ENCODE measurements around the gene ZP1.

ZP1 gene

GRCh38 chr11:60867871-60868681, 734 bp downstream of the ZP1 start:
- no peaks in the 10 kb centered on the region for H3K27me3 ChIP-seq (ENCODE audit: low read depth, low read length)
- H3K36me3 ChIP-seq (ENCODE audit: control insufficient read depth in 1 of 2, insufficient read depth in 2 of 2, low read length in 2 of 2): no peaks in the 10 kb centered on the region
- no peak overlapping the region for H3K4me3 ChIP-seq (ENCODE audit: low read depth in 1 of 2, low read length in 2 of 2)
- no peaks in the 10 kb centered on the region for H3K9me3 ChIP-seq (ENCODE audit: control insufficient read depth in 1 of 2, low read length in 2 of 2)
- no peak overlapping the region for H3K27ac ChIP-seq (ENCODE audit: low read length)
- peaks cover 8 to 15% of the 10 kb centered on the region in 2 donors for H3K4me1 ChIP-seq (ENCODE audit: control insufficient read depth in 1 of 2, insufficient read depth in 2 of 2, low read length in 2 of 2)

GRCh38 chr11:60868682-60869450, 1.5 kb downstream of the ZP1 start:
- Histone ChIP-seq H3K36me3 (ENCODE audit: control insufficient read depth in 1 of 2, insufficient read depth in 2 of 2, low read length in 2 of 2) (no peaks in the 10 kb centered on the region), H3K27me3 (ENCODE audit: low read depth, low read length) (no peaks in the 10 kb centered on the region), H3K4me3 (ENCODE audit: low read depth in 1 of 2, low read length in 2 of 2) (no peak overlapping the region), H3K4me1 (ENCODE audit: control insufficient read depth in 1 of 2, insufficient read depth in 2 of 2, low read length in 2 of 2) (peaks cover 8 to 15% of the 10 kb centered on the region in 2 donors), H3K9me3 (ENCODE audit: control insufficient read depth in 1 of 2, low read length in 2 of 2) (no peaks in the 10 kb centered on the region), H3K27ac (ENCODE audit: low read length) (no peak overlapping the region)

- Histone ChIP-seq H3K4me3 (ENCODE audit: low read depth in 1 of 2, low read length in 2 of 2) (no peak overlapping the region), H3K27me3 (ENCODE audit: low read depth, low read length) (no peaks in the 10 kb centered on the region), H3K4me1 (ENCODE audit: control insufficient read depth in 1 of 2, insufficient read depth in 2 of 2, low read length in 2 of 2) (peaks cover 8 to 15% of the 10 kb centered on the region in 2 donors), H3K9me3 (ENCODE audit: control insufficient read depth in 1 of 2, low read length in 2 of 2) (no peaks in the 10 kb centered on the region), H3K36me3 (ENCODE audit: control insufficient read depth in 1 of 2, insufficient read depth in 2 of 2, low read length in 2 of 2) (no peaks in the 10 kb centered on the region), H3K27ac (ENCODE audit: low read length) (no peak overlapping the region)
These were observed 2.1 kb downstream of the ZP1 start for GRCh38 chr11:60869451-60869825.

DNA sequence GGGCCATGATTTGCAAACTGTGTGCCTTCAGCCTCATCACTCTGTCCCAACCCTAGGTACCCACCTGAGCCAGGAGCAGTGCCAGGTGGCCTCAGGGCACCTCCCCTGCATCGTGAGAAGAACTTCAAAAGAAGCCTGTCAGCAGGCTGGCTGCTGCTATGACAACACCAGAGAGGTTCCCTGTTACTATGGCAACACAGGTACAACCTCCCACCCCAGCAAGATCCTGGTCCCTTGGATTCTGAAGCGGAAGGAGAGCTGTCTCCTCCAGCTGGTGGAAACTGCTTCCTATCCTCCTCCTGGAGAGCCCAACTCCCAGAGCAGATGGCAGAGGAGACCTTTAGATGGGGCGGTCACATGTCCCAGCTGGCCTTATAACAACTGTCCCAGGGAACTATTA, 2.9 kb downstream of the ZP1 start:
- H3K4me3 ChIP-seq (ENCODE audit: low read depth in 1 of 2, low read length in 2 of 2): no peak overlapping the region
- no peaks in the 10 kb centered on the region for H3K36me3 ChIP-seq (ENCODE audit: control insufficient read depth in 1 of 2, insufficient read depth in 2 of 2, low read length in 2 of 2)
- peaks cover 8 to 15% of the 10 kb centered on the region in 2 donors for H3K4me1 ChIP-seq (ENCODE audit: control insufficient read depth in 1 of 2, insufficient read depth in 2 of 2, low read length in 2 of 2)
- no peaks in the 10 kb centered on the region for H3K27me3 ChIP-seq (ENCODE audit: low read depth, low read length)
- H3K9me3 ChIP-seq (ENCODE audit: control insufficient read depth in 1 of 2, low read length in 2 of 2): no peaks in the 10 kb centered on the region
- H3K27ac ChIP-seq (ENCODE audit: low read length): no peak overlapping the region

DNA sequence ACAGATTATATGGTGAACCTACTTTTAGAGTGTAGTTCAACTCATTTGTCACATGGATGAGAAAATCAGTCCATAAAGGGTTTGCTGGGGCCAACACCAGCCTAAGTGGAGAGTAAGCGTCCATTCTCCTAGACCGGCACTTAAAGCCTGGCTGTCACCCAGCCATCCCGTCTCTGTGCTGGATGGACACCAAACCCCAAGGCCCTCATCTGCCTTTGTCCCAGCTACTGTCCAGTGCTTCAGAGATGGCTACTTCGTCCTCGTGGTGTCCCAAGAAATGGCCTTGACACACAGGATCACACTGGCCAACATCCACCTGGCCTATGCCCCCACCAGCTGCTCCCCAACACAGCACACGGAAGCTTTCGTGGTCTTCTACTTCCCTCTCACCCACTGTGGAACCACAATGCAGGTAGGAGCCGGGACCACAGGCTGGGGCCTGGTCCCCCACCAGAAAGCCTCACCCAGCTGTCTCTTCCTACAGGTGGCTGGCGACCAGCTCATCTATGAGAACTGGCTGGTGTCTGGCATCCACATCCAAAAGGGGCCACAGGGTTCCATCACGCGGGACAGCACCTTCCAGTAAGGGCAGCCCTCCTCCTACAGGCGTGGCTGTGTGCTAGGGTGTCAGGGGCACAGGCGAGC, 3.5 kb downstream of the ZP1 start:
- Histone ChIP-seq H3K9me3 (ENCODE audit: control insufficient read depth in 1 of 2, low read length in 2 of 2) (no peaks in the 10 kb centered on the region), H3K36me3 (ENCODE audit: control insufficient read depth in 1 of 2, insufficient read depth in 2 of 2, low read length in 2 of 2) (no peaks in the 10 kb centered on the region), H3K4me1 (ENCODE audit: control insufficient read depth in 1 of 2, insufficient read depth in 2 of 2, low read length in 2 of 2) (peaks cover 8 to 15% of the 10 kb centered on the region in 2 donors), H3K27me3 (ENCODE audit: low read depth, low read length) (no peaks in the 10 kb centered on the region), H3K4me3 (ENCODE audit: low read depth in 1 of 2, low read length in 2 of 2) (no peak overlapping the region), H3K27ac (ENCODE audit: low read length) (no peak overlapping the region)

- Histone ChIP-seq H3K4me1 (ENCODE audit: control insufficient read depth in 1 of 2, insufficient read depth in 2 of 2, low read length in 2 of 2) (peaks cover 8 to 15% of the 10 kb centered on the region in 2 donors), H3K9me3 (ENCODE audit: control insufficient read depth in 1 of 2, low read length in 2 of 2) (no peaks in the 10 kb centered on the region), H3K27me3 (ENCODE audit: low read depth, low read length) (no peaks in the 10 kb centered on the region), H3K27ac (ENCODE audit: low read length) (no peak overlapping the region), H3K4me3 (ENCODE audit: low read depth in 1 of 2, low read length in 2 of 2) (no peak overlapping the region), H3K36me3 (ENCODE audit: control insufficient read depth in 1 of 2, insufficient read depth in 2 of 2, low read length in 2 of 2) (no peaks in the 10 kb centered on the region)
These were observed 4.2 kb downstream of the ZP1 start for GRCh38 chr11:60871378-60872061.

DNA sequence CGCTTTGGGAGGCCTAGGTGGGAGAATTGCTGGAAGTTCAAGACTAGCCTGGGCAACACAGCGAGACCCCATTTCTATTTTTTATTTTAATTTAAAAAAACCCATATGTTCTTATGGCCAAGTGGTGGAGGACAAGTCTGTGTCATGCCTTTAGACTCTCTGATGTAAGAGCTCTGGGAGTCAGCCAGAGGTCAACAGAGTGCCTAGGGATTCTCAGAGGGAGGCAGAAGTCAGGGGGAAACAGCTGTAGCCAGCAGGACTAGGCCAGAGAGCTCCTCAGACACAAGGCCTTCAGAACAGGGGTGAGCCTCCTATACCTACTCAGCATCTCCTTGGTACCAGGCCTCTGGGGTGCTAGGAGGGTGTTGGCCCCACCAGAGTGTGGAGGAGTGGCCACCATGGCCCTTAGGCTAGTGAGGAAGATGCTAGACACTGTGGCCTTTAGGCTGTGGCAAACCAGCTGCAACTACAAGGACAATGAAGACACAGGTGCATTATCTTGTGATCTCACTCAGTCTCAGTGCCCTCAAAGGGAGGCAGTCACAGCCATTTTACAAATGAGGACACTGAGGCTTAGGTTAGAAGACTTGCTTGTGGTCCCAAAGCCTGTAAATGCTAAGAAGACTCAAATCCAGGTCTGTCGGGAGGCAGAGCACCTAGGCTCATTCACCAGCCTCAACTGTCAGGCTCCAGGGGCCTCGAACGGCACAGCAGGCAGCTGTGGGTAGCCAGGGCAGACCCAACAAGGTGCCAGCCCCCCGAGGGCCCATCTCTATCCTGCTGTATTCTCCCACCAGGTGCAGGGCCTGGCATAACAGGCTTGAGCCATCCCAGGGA, 5.0 kb downstream of the ZP1 start:
- no peaks in the 10 kb centered on the region for H3K9me3 ChIP-seq (ENCODE audit: control insufficient read depth in 1 of 2, low read length in 2 of 2)
- no peaks in the 10 kb centered on the region for H3K27me3 ChIP-seq (ENCODE audit: low read depth, low read length)
- no peak overlapping the region for H3K27ac ChIP-seq (ENCODE audit: low read length)
- H3K4me1 ChIP-seq (ENCODE audit: control insufficient read depth in 1 of 2, insufficient read depth in 2 of 2, low read length in 2 of 2): peaks cover 8 to 15% of the 10 kb centered on the region in 2 donors
- H3K36me3 ChIP-seq (ENCODE audit: control insufficient read depth in 1 of 2, insufficient read depth in 2 of 2, low read length in 2 of 2): no peaks in the 10 kb centered on the region
- H3K4me3 ChIP-seq (ENCODE audit: low read depth in 1 of 2, low read length in 2 of 2): no peak overlapping the region

DNA sequence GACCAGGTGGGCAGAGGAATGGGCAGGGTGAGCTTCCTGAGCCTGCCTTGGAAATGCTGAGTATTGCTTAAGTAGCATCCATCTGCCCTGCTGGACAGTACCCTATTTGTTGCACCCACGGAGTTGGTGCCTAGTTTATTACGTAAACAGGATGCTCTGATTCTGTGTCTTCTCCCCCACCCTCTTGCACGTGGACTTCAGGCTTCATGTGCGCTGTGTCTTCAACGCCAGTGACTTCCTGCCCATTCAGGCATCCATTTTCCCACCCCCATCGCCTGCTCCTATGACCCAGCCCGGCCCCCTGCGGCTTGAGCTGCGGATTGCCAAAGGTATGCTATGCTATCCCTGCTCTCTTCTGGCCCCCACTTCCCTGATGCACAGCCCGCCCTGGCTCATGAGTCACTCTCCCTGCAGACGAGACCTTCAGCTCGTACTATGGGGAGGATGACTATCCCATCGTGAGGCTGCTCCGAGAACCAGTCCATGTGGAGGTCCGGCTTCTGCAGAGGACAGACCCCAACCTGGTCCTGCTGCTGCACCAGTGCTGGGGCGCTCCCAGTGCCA, 5.7 kb downstream of the ZP1 start:
- Histone ChIP-seq H3K4me1 (ENCODE audit: control insufficient read depth in 1 of 2, insufficient read depth in 2 of 2, low read length in 2 of 2) (peaks cover 8 to 15% of the 10 kb centered on the region in 2 donors), H3K9me3 (ENCODE audit: control insufficient read depth in 1 of 2, low read length in 2 of 2) (no peaks in the 10 kb centered on the region), H3K36me3 (ENCODE audit: control insufficient read depth in 1 of 2, insufficient read depth in 2 of 2, low read length in 2 of 2) (no peaks in the 10 kb centered on the region), H3K27me3 (ENCODE audit: low read depth, low read length) (no peaks in the 10 kb centered on the region), H3K27ac (ENCODE audit: low read length) (no peak overlapping the region), H3K4me3 (ENCODE audit: low read depth in 1 of 2, low read length in 2 of 2) (no peak overlapping the region)

DNA sequence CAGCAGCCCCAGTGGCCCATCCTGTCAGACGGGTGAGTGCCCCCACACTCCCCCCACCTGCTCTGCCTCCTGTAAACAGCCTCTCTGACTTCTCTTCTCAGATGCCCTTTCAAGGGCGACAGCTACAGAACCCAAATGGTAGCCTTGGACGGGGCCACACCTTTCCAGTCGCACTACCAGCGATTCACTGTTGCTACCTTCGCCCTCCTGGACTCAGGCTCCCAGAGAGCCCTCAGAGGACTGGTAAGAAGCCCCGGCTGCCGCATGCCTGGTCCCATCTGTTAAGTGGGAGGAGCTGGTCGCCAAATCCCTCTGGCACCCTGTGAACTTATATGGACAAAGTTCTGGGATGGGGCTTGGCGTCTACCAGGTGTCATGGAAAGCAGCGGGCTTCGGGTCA, 6.2 kb downstream of the ZP1 start:
- Histone ChIP-seq H3K27me3 (ENCODE audit: low read depth, low read length) (no peaks in the 10 kb centered on the region), H3K36me3 (ENCODE audit: control insufficient read depth in 1 of 2, insufficient read depth in 2 of 2, low read length in 2 of 2) (no peaks in the 10 kb centered on the region), H3K4me1 (ENCODE audit: control insufficient read depth in 1 of 2, insufficient read depth in 2 of 2, low read length in 2 of 2) (peaks cover 8 to 15% of the 10 kb centered on the region in 2 donors), H3K9me3 (ENCODE audit: control insufficient read depth in 1 of 2, low read length in 2 of 2) (no peaks in the 10 kb centered on the region), H3K4me3 (ENCODE audit: low read depth in 1 of 2, low read length in 2 of 2) (no peak overlapping the region), H3K27ac (ENCODE audit: low read length) (no peak overlapping the region)
